Measurements from ENCODE around the gene PLPP3. TPM values are rescaled to one million over a fixed set of nuclear protein-coding genes. Genes with fewer than 3 reads are reported as not detected.

Gene PLPP3
- total RNA-seq, 1 experiment from 2014 or later: 11.1 TPM

- no peak for DNase-seq (ENCODE audit: extremely low read depth, low read depth)
Observed at GRCh38 chr1:56472860-56473259, 106.5 kb downstream of the PLPP3 start.

DNA sequence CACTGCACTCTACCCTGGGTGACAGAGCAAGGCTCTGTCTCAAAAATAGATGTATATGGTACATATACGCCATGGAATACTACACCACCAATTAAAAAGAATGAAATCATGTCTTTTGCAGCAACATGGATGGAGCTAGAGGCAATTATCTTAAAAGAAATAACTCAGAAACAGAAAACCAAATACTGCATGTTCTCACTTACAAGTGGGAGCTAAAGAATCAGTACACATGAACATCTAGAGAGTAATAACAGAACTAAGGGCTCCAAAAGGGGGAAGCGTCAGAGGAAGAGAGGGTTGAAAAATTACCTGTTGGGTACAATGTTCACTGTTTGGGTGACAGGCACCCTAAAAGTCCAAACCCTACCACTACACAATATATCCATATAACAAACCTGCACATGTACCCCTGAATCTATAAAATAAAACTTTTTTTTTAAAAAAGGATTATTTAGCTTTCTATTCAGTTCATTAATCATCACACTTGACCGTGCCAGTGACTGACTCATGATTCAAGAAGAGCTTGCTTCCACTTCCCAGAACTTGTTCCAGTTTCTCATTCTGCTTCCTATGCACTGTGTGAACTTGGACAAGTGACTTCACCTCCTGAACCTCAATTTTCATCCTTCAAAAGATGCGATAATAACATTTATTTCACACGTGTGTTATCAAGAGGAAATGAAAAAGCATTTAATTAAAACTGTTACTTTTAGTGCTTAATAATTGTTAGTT is 109.6 kb downstream of the PLPP3 start:
- no peak for DNase-seq (ENCODE audit: extremely low read depth, low read depth)

DNA sequence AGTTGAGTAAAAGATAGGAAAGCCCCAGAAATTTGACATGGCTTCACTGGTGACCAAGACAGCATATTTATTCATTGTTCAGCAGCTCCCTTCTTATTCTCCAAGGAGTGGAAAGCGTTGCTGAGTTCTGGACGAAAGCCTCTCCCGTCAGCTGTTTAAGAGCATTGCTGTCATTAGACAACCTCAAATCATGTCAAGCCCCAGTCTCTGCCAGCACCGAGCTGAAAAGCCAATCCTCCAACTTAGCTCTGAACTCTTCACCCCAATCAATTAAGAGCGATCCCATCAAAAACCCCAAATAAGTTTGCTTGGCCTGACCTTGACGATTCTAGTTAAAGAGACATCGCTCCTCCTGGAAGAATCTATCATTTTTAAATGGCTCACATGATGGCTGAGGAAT is 110.8 kb downstream of the PLPP3 start:
- DNase-seq (ENCODE audit: extremely low read depth, low read depth): no peak

- DNase-seq (ENCODE audit: extremely low read depth, low read depth): no peak
Observed at GRCh38 chr1:56466538-56466937, 112.8 kb downstream of the PLPP3 start.

- DNase-seq (ENCODE audit: extremely low read depth, low read depth): no peak
Observed at GRCh38 chr1:56464294-56464693, 115.1 kb downstream of the PLPP3 start.

GRCh38 chr1:56463376-56463775 is 116.0 kb downstream of the PLPP3 start:
- no peak for DNase-seq (ENCODE audit: extremely low read depth, low read depth)

DNA sequence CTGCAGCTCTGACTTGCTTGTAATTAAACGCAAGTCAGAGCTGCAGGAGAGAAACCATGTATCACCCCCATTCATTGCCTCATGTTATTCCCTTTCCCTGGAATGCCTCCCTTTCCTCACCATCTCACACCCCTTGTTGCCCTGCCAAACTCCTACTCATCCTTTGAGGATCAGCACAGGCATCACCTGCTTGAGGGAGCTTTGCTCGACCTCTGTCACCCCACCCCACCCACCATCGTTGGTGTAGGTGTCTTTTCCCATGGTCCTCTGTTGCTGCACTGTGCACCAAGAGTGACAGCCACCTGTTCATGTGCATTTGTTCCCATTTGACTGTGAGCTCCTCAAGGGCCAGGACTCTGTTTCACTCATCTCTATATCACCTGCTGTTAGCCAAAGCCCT is 117.2 kb downstream of the PLPP3 start:
- no peak for DNase-seq (ENCODE audit: extremely low read depth, low read depth)

DNA sequence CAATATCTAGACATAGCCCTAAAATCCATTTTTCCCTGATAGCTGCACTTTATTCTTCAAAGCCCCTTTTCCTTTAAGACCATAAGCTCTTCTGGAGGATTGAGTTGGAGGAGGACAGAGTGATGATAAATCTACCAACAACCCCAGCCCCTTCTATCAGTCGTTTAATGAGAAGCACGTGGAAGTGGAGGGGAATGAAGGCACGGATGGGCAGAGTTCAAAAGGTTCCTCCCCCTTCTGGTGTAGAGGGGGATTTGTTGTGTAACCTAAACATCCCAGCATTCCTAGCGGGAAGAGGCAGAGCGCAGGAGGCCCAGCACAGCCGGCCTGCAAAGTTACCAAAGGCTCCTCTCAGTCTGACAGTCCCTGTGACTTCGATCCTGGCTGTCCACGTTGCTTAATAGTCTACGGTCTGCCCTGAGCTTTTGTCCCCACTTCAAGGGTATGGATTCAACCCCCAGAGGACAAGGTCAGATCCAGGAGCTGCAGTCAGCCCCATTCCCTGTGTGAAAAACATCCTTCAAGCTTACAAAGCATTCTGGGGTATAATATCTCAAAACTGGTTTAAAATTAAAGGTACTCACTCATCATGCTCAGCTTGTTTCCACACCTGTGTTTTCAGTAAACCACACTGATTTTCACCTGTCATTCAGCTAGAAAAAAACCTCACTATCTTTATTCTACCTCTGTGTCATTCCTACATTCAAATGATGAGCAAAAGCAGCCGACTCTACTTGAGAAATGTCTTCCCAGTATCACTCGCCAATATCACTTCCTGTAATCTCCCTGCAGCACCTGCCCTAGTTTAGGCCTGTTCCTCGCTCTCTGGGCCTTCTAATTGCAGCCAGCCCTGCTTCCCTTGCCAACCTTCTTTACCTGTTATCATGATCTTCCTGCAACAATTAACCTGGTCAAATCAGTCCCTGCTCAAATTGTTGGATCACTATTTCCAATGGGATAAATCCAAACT is 117.9 kb downstream of the PLPP3 start:
- DNase-seq (ENCODE audit: extremely low read depth, low read depth): no peak

- no peak for DNase-seq (ENCODE audit: extremely low read depth, low read depth)
Observed at GRCh38 chr1:56459260-56459659, 120.1 kb downstream of the PLPP3 start.

- no peak for DNase-seq (ENCODE audit: extremely low read depth, low read depth)
Observed at GRCh38 chr1:56457756-56458375, 121.5 kb downstream of the PLPP3 start.

GRCh38 chr1:56456435-56457101 is 122.8 kb downstream of the PLPP3 start:
- no peak for DNase-seq (ENCODE audit: extremely low read depth, low read depth)

DNA sequence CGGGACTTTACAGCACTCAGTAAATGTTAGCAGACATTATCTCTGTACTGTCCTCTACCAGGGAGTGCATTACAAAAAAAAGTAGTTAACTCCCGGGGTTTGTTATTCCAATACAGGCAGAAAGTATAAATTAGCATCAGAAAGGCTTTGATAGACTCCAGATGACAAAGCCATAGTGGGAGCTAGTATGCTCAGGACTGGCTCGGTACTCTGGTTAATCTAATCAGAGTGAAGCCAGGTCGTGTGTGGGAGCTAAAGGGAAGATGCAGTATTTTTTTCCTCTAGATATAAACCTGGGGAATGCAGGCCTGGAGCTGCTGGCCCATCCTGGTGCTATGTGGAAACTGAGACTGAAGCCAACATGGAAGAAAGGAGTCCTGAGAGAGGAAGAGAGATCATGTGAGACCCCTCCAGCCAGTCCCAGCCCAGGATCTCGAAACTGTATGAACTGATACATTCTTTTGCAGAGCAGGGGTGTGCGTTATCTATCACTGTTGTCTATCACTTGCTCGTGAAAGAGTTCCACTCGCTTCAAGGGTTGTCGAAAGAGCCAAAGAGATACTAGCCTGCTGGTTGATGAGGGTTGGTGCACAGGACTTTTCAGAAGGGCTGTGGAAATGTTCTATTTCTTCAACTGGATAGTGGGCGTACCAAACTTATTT is 125.8 kb downstream of the PLPP3 start:
- no peak for DNase-seq (ENCODE audit: extremely low read depth, low read depth)

DNA sequence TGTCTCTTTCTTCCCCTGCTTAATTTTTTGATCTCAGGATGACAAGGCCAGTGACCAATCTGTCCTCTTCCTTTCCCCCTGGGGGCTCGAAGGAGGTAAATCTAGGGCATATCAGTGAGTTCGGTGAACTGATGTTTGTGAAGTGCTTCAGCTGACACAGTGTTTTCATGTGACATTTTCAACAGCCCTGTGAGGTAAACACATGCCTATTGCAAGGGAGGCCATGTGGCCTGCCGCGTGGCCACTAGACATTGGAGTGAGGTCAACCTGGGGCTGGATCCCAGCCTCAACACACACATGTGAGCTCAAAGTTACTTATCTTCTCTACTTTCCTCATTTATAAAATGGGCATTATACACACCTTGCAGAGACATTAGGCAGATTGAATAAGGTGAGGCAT is 126.3 kb downstream of the PLPP3 start:
- DNase-seq (ENCODE audit: extremely low read depth, low read depth): no peak

GRCh38 chr1:56452027-56453011 is 127.0 kb downstream of the PLPP3 start:
- no peak for DNase-seq (ENCODE audit: extremely low read depth, low read depth)

DNA sequence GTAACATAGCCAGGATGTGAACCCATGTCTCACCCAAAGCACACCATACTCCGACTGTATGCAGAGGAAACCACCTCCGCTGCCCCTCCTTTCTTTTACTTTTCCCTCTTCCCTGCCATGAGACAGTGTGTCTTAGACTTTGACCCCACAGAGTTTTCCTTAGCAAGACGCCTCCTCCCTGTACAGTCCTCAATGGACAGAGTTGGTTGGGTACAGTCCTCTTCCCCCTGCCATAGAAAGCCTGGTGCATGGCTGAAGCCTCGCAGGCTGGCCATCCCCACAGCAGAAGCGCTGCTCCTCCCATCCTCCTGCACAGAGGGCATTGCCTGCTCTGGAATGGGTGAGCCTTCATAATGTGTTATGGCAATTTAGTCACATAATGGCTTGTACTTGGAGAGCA is 127.9 kb downstream of the PLPP3 start:
- no peak for DNase-seq (ENCODE audit: extremely low read depth, low read depth)

GRCh38 chr1:56450004-56450666 is 129.2 kb downstream of the PLPP3 start:
- DNase-seq (ENCODE audit: extremely low read depth, low read depth): no peak

DNA sequence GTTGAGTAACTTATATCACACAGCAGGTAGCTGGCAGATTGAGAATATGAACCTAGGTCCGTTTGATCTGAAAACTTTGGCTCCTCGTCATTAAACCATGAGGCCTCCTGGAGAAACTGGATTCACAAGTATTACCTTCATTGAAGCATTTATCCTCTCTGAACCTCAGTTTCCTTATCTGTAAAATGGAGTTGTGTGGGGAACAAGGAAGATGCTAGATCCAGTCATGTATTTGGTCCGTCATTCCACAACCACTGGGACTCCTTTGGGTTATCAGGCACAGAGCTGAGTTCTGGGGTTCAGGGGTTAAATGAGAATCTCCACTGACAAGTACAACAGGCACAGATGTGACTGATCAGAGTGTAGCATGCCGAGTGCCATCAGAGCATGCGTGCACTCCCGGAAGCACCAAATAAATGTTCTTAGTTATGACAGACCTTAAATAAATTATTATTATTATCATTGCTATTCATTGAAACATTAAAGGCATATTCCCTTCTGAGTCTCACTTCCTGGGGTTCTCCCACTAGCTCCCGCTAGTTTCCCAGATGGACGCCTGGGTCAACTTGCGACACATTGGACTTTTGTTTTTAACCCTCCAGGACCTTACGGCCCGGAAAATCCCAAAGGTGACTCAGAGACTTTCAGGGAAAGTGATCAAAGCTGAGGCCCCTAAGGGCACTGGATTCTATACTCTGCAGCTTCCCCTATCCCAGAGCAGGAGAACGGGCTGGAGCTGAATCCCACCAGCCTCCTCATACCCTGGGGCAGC is 130.6 kb downstream of the PLPP3 start:
- no peak for DNase-seq (ENCODE audit: extremely low read depth, low read depth)

- no peak for DNase-seq (ENCODE audit: extremely low read depth, low read depth)
Observed at GRCh38 chr1:56447823-56448222, 131.5 kb downstream of the PLPP3 start.
